ENCODE results near the gene TFPI. TPM values are rescaled to one million over a fixed set of nuclear protein-coding genes. Genes with fewer than 3 reads are reported as not detected.

The TFPI gene
- 103 and 147 TPM in 2 replicates for total RNA-seq

GRCh38 chr2:187554011-187554703 lies at the start of gene TFPI:
TFPI (minus strand) TSS chr2:187554435; CDS start chr2:187503768, 50,667 bp downstream.

Other genes starting within 250 kb of the TFPI start
- 1.2 and 1.6 TPM in 2 replicates for gene CALCRL, start 106.2 kb downstream of the TFPI start, total RNA-seq